GM15510 (cell line): ENCODE results near the gene FREY1.

Experiments used
- POLR2A ChIP-seq: IDR thresholded peaks from 3 replicates; pipeline ENCODE4 v1.6.1; 2011; ENCODE audit warnings: borderline replicate concordance; ENCODE audit not compliant: insufficient read length; ENCODE audit errors: extremely low read depth

Gene FREY1

GRCh38 chr11:45880772-45881570 is 26.1 kb downstream of the FREY1 start:
- TF ChIP-seq POLR2A: no peak

- no peak for TF ChIP-seq POLR2A
Measured at GRCh38 chr11:45879803-45880686, 27.0 kb downstream of the FREY1 start.

- no peak for TF ChIP-seq POLR2A
Measured at GRCh38 chr11:45877845-45878244, 29.2 kb downstream of the FREY1 start.

- no peak for TF ChIP-seq POLR2A
Measured at GRCh38 chr11:45877221-45877620, 29.9 kb downstream of the FREY1 start.

- no peak for TF ChIP-seq POLR2A
Measured at GRCh38 chr11:45876401-45876800, 30.7 kb downstream of the FREY1 start.

GRCh38 chr11:45872651-45873356 is 34.3 kb downstream of the FREY1 start:
- TF ChIP-seq POLR2A: no peak

GRCh38 chr11:45871638-45872037 is 35.4 kb downstream of the FREY1 start:
- no peak for TF ChIP-seq POLR2A

GRCh38 chr11:45870706-45871105 is 36.4 kb downstream of the FREY1 start:
- no peak for TF ChIP-seq POLR2A

GRCh38 chr11:45869551-45869950 is 37.5 kb downstream of the FREY1 start:
- no peak for TF ChIP-seq POLR2A

GRCh38 chr11:45864041-45864440 is 43.0 kb downstream of the FREY1 start:
- no peak for TF ChIP-seq POLR2A

GRCh38 chr11:45860764-45861510 is 46.1 kb downstream of the FREY1 start:
- TF ChIP-seq POLR2A: no peak

GRCh38 chr11:45860348-45860747 is 46.7 kb downstream of the FREY1 start:
- no peak for TF ChIP-seq POLR2A

GRCh38 chr11:45859661-45860140 is 47.4 kb downstream of the FREY1 start:
- no peak for TF ChIP-seq POLR2A

- no peak for TF ChIP-seq POLR2A
Measured at GRCh38 chr11:45858751-45859398, 48.2 kb downstream of the FREY1 start.

GRCh38 chr11:45857961-45858474 is 49.1 kb downstream of the FREY1 start:
- TF ChIP-seq POLR2A: no peak
